GM19099 (cell line): ENCODE results near the gene KCNB1.

Source experiments
- POLR2A ChIP-seq: IDR thresholded peaks from 3 replicates; pipeline ENCODE4 v1.6.1; 2011; ENCODE audit warnings: low read depth; ENCODE audit not compliant: insufficient read length; ENCODE audit errors: extremely low read depth

Gene KCNB1

GRCh38 chr20:49482173-49482572, 295 bp downstream of the KCNB1 start:
- no peak for TF ChIP-seq POLR2A

DNA sequence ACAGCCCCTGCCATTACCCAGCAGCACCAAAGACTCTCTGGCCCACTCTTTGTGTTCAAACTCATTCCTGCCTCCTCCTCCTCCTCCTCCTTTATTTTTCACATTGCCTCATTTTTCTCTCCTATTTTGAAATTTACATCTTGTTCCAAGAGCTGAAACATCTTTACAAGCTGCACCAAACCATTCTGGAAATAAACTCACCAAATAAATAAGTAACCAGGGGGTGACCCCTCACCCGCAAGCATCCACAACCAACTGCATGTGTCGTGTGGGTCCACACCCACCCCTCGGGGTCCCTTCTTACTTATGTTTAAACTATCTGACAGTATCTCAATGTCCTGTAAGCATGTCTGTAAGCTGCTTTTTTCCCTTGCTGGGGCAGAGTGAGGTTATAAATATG, 1.4 kb downstream of the KCNB1 start:
- TF ChIP-seq POLR2A = no peak

GRCh38 chr20:49480236-49480635, 2.2 kb downstream of the KCNB1 start:
- TF ChIP-seq POLR2A = no peak

- TF ChIP-seq POLR2A = no peak
These were observed 2.7 kb downstream of the KCNB1 start for GRCh38 chr20:49479785-49480184.

GRCh38 chr20:49478754-49479689, 3.4 kb downstream of the KCNB1 start:
- TF ChIP-seq POLR2A = no peak

DNA sequence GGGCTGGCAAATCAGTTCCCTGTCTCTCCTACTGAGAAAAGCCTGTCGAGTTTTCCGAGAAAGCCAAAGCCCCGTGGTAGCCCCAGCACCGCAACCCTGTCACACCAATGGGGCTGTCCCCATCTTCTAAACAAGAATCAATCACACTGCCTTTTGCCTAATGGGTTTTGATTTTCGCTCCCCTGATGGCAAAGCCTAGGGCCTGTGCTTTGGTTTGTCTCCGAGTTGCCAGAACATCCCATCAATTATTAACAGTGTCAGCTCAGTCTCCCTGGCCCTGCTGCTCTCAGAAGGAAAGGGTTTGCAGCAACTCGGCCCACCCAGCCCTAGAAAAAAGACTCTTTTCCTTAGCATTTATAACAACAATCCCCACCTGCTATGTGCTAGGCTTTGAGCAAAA, 4.2 kb downstream of the KCNB1 start:
- no peak for TF ChIP-seq POLR2A

- TF ChIP-seq POLR2A = no peak
These were observed 5.3 kb downstream of the KCNB1 start for GRCh38 chr20:49477200-49477599.

GRCh38 chr20:49476016-49476355, 6.5 kb downstream of the KCNB1 start:
- no peak for TF ChIP-seq POLR2A

- TF ChIP-seq POLR2A = no peak
These were observed 7.0 kb downstream of the KCNB1 start for GRCh38 chr20:49475292-49476015.

GRCh38 chr20:49471397-49471796, 11.1 kb downstream of the KCNB1 start:
- no peak for TF ChIP-seq POLR2A

DNA sequence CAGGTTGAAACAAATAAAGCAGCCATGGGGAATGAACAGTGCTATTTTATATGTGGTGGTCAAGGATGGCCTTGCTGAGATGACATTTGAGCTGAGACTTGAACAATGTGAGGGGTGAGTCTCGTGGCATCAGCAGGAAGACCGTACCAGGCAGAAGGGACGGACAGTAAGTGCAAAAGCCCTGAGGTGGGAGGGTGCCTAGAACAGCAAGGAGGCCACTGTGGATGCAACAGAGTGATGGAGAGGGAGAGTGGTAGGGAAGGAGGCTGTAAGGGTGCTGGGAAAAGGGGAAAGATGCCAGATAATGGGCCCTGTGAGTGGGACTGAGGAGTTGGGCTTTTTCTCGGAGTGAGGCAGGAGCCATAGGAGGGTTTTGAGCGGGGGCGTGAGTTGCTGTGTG, 11.5 kb downstream of the KCNB1 start:
- TF ChIP-seq POLR2A = no peak

- TF ChIP-seq POLR2A = no peak
These were observed 13.4 kb downstream of the KCNB1 start for GRCh38 chr20:49469060-49469459.

- TF ChIP-seq POLR2A = no peak
These were observed 14.1 kb downstream of the KCNB1 start for GRCh38 chr20:49468412-49468811.

- no peak for TF ChIP-seq POLR2A
These were observed 16.2 kb downstream of the KCNB1 start for GRCh38 chr20:49466114-49466912.

GRCh38 chr20:49464556-49464955, 17.9 kb downstream of the KCNB1 start:
- TF ChIP-seq POLR2A = no peak
